ENCODE measurements around the gene TBX19. TPM values are rescaled to one million over a fixed set of nuclear protein-coding genes. Genes with fewer than 3 reads are reported as not detected.

TBX19 gene
- total RNA-seq, 1 donor from 2014 or later: 1.1 TPM

GRCh38 chr1:168235937-168236336 lies 44.7 kb upstream of the TBX19 start:
- H3K36me3 Mint-ChIP-seq (ENCODE audit: low read depth, unreplicated experiment): peaks cover 22% of the 10 kb centered on the region
- peaks cover 12% of the 10 kb centered on the region for H3K4me1 Mint-ChIP-seq (ENCODE audit: low read depth, unreplicated experiment)
- no peak overlapping the region for H2AFZ ChIP-seq (ENCODE audit: low read depth, low read length)

GRCh38 chr1:168236836-168237611 lies 43.7 kb upstream of the TBX19 start:
- Histone ChIP-seq H4K20me1 (ENCODE audit: insufficient read depth, low read length) (peaks cover 31% of the 10 kb centered on the region), H3K9me3 (ENCODE audit: insufficient read depth, low read depth, low read length) (no peaks in the 10 kb centered on the region), H3K27ac (ENCODE audit: low read depth, low read length) (no peak overlapping the region), H3K4me3 (ENCODE audit: insufficient read depth, low read depth, low read length) (no peak overlapping the region), H3K9ac (ENCODE audit: low read length) (no peak overlapping the region), H3K27me3 (ENCODE audit: insufficient read depth, low read length) (no peaks in the 10 kb centered on the region), H3K4me1 (ENCODE audit: insufficient read depth, low read length) (peaks cover 6% of the 10 kb centered on the region), H2AFZ (ENCODE audit: low read depth, low read length) (no peak overlapping the region), H3K4me2 (ENCODE audit: low read length) (peak overlapping the region; percentile 44), H3K36me3 (ENCODE audit: insufficient read depth, low read length) (peaks cover 26% of the 10 kb centered on the region), H3K79me2 (ENCODE audit: insufficient read depth, low read length) (peaks cover 26% of the 10 kb centered on the region)
- FAIRE-seq (no peak), DNase-seq (ENCODE audit: low read depth) (peak; percentile 55)
- Mint-ChIP-seq H3K27ac (ENCODE audit: unreplicated experiment) (peak overlapping the region; percentile 16), H3K27me3 (ENCODE audit: low read depth, unreplicated experiment) (no peaks in the 10 kb centered on the region), H3K4me1 (ENCODE audit: low read depth, unreplicated experiment) (peaks cover 12% of the 10 kb centered on the region), H3K9me3 (ENCODE audit: unreplicated experiment) (no peaks in the 10 kb centered on the region), H3K4me3 (ENCODE audit: unreplicated experiment) (no peak overlapping the region), H3K36me3 (ENCODE audit: low read depth, unreplicated experiment) (peaks cover 26% of the 10 kb centered on the region)
- TF ChIP-seq EZH2 (IDR thresholded peaks at IDR 0.05; ENCODE audit: insufficient read depth, low read length) (no peak), CTCF (IDR thresholded peaks at IDR 0.05; ENCODE audit: insufficient read depth, low read depth, low read length) (no peak)

More at GRCh38 chr1:168235937-168236336, 44.7 kb upstream of the TBX19 start:
- Mint-ChIP-seq H3K9me3 (ENCODE audit: unreplicated experiment) (no peaks in the 10 kb centered on the region), H3K4me3 (ENCODE audit: unreplicated experiment) (no peak overlapping the region), H3K27me3 (ENCODE audit: low read depth, unreplicated experiment) (no peaks in the 10 kb centered on the region), H3K27ac (ENCODE audit: unreplicated experiment) (no peak overlapping the region)
- no peak for DNase-seq (ENCODE audit: low read depth)
- H3K9me3 ChIP-seq (ENCODE audit: insufficient read depth, low read depth, low read length): no peaks in the 10 kb centered on the region
- H3K4me3 ChIP-seq (ENCODE audit: insufficient read depth, low read depth, low read length): no peak overlapping the region
- peaks cover 6% of the 10 kb centered on the region for H3K4me1 ChIP-seq (ENCODE audit: insufficient read depth, low read length)
- peaks cover 40% of the 10 kb centered on the region for H4K20me1 ChIP-seq (ENCODE audit: insufficient read depth, low read length)
- H3K79me2 ChIP-seq (ENCODE audit: insufficient read depth, low read length): peaks cover 37% of the 10 kb centered on the region
- no peak overlapping the region for H3K27ac ChIP-seq (ENCODE audit: low read depth, low read length)
- FAIRE-seq: no peak
- H3K9ac ChIP-seq (ENCODE audit: low read length): no peak overlapping the region
- H3K27me3 ChIP-seq (ENCODE audit: insufficient read depth, low read length): no peaks in the 10 kb centered on the region
- peaks cover 22% of the 10 kb centered on the region for H3K36me3 ChIP-seq (ENCODE audit: insufficient read depth, low read length)
- no peak for TF ChIP-seq EZH2 (IDR thresholded peaks at IDR 0.05; ENCODE audit: insufficient read depth, low read length)
- TF ChIP-seq CTCF (IDR thresholded peaks at IDR 0.05; ENCODE audit: insufficient read depth, low read depth, low read length): no peak
- H3K4me2 ChIP-seq (ENCODE audit: low read length): no peak overlapping the region

GRCh38 chr1:168243198-168243597 lies 37.5 kb upstream of the TBX19 start:
- no peak overlapping the region for H3K9ac ChIP-seq (ENCODE audit: low read length)
- H4K20me1 ChIP-seq (ENCODE audit: insufficient read depth, low read length): peaks cover 16% of the 10 kb centered on the region
- H3K27ac ChIP-seq (ENCODE audit: low read depth, low read length): no peak overlapping the region
- H3K36me3 ChIP-seq (ENCODE audit: insufficient read depth, low read length): peaks cover 14% of the 10 kb centered on the region
- no peak overlapping the region for H3K4me3 ChIP-seq (ENCODE audit: insufficient read depth, low read depth, low read length)
- H3K4me2 ChIP-seq (ENCODE audit: low read length): no peak overlapping the region
- H3K27me3 ChIP-seq (ENCODE audit: insufficient read depth, low read length): no peaks in the 10 kb centered on the region
- H3K9me3 ChIP-seq (ENCODE audit: insufficient read depth, low read depth, low read length): no peaks in the 10 kb centered on the region
- H2AFZ ChIP-seq (ENCODE audit: low read depth, low read length): no peak overlapping the region
- H3K4me1 ChIP-seq (ENCODE audit: insufficient read depth, low read length): no peaks in the 10 kb centered on the region
- H3K4me3 Mint-ChIP-seq (ENCODE audit: unreplicated experiment): no peak overlapping the region
- H3K27ac Mint-ChIP-seq (ENCODE audit: unreplicated experiment): no peak overlapping the region
- peaks cover 14% of the 10 kb centered on the region for H3K79me2 ChIP-seq (ENCODE audit: insufficient read depth, low read length)
- no peaks in the 10 kb centered on the region for H3K4me1 Mint-ChIP-seq (ENCODE audit: low read depth, unreplicated experiment)
- no peaks in the 10 kb centered on the region for H3K27me3 Mint-ChIP-seq (ENCODE audit: low read depth, unreplicated experiment)
- no peaks in the 10 kb centered on the region for H3K9me3 Mint-ChIP-seq (ENCODE audit: unreplicated experiment)
- peaks cover 35% of the 10 kb centered on the region for H3K36me3 Mint-ChIP-seq (ENCODE audit: low read depth, unreplicated experiment)
- DNase-seq (ENCODE audit: low read depth): no peak
- no peak for TF ChIP-seq EZH2 (IDR thresholded peaks at IDR 0.05; ENCODE audit: insufficient read depth, low read length)
- FAIRE-seq: no peak
